HL-60/S4 treated with retinoic acid at 250 ng/mL for 4 days and 3 days (cell line): Measurements from ENCODE around the gene CES5A.
"Not testable (repeated sequence)": the region's sequence is repeated elsewhere in the genome, so short reads cannot be mapped to it uniquely, and the experiment has no call there.

Source experiments
- in situ Hi-C: fragments of 300-500 bp; cut with MboI; formaldehyde crosslinking; loops from 2 replicates; pipeline ENCODE4 v1.7.0; 2022; ENCODE audit warnings: low sequenced_read_pairs

The CES5A gene

GRCh38 chr16:55832425-55832772, 42.8 kb downstream of the CES5A start:
- in situ Hi-C loops = loop anchor here (10.0 kb wide), 1 partner anchor 68 kb away; no protein-coding TSS in a partner anchor

GRCh38 chr16:55830658-55831294, 44.4 kb downstream of the CES5A start:
- in situ Hi-C loops = loop anchor here (10.0 kb wide), 1 partner anchor 66 kb away; no protein-coding TSS in a partner anchor

DNA sequence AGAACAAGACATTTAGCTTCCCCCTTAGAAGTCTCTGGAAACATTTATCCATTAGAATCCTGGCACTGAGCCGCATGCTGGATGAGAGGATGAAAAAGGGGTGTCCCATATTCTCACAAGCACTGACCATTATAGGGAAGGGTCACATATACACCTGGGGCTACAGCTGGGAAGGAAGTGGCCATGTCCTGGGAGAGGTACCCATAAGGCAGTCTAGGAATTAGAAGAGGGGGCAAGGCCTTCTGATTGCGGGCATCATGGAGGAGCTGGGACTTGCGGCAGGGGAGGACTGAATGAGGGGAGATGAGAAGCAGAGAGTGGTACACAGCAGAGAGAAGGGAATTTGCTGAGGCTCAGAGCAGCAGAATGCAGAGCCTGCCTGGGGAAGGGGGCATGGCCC, 45.9 kb downstream of the CES5A start:
- in situ Hi-C loops = not testable (repeated sequence)

DNA sequence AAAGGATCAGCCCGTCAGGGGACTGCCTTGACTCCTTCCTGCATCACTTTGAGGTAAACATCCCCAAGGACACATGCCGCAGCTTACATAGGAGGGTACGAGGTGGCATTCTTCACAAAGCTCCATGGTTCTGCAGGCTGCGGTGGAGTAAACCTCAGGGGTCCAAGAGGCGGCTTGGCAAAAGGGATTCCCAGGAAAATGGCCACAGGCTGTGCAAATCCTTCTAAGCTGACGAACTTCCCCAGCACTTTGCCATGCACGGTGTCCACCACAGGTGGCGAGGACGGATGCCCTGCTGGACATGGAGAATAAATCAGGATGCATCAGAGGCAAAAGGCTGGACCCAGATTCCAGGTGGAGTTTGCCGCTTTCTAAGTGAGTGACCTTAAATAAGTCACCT, 46.5 kb downstream of the CES5A start:
- in situ Hi-C loops = no loop called here

GRCh38 chr16:55825115-55825728, 50.0 kb downstream of the CES5A start:
- in situ Hi-C loops = no loop called here

DNA sequence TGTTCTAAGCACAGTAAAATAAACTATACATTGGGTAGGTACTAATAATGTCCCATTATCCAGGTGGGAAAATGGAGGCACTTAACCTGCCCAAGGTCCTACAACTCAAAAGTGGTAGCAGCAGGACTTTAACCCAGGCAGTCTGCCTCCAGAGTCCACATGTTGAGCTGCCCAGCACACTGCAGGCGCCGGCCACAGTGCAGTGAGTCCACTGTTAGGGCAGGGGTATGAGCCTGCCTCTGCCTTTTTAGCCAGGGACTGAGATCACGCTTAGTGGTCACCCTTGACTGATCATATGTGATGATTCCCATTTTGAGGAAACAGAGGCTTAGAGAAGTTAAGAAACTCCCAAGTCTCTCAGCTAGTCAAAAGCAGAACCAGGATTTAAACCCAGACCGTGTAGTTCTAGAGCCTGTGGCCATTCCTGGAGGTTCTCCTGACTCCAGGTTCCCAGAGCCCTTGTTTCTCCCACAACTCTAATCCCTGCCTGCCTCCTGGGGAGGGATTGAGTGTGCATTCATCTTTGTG, 50.6 kb downstream of the CES5A start:
- in situ Hi-C loops = no loop called here

- in situ Hi-C loops = no loop called here
These were observed 52.8 kb downstream of the CES5A start for GRCh38 chr16:55822280-55822810.

GRCh38 chr16:55821210-55821609, 54.0 kb downstream of the CES5A start:
- in situ Hi-C loops = no loop called here

DNA sequence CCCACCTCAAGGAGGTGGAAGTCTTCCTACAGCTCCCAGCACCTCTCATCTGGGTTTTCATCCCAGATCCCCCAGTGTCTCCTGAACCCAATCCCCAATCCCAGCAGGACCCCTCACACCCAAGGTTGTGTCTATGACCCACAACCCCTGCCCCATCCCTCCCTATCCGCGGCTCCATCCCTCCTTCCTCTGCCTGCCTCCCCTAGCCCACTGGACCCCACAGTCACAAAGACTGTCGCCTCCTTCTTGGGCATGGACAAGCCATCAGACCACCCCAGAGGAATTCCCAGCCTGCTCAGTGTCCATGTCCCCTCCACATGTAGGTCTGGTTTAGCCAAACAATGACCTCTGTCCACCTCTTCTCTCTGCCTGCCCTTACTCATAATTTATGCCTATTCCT, 54.6 kb downstream of the CES5A start:
- in situ Hi-C loops = no loop called here

GRCh38 chr16:55817236-55817912, 57.8 kb downstream of the CES5A start:
- in situ Hi-C loops = no loop called here

- in situ Hi-C loops = not testable (repeated sequence)
These were observed 59.0 kb downstream of the CES5A start for GRCh38 chr16:55816222-55816621.

- in situ Hi-C loops = no loop called here
These were observed 59.9 kb downstream of the CES5A start for GRCh38 chr16:55815320-55815719.

GRCh38 chr16:55814174-55814573, 61.0 kb downstream of the CES5A start:
- in situ Hi-C loops = not testable (repeated sequence)

DNA sequence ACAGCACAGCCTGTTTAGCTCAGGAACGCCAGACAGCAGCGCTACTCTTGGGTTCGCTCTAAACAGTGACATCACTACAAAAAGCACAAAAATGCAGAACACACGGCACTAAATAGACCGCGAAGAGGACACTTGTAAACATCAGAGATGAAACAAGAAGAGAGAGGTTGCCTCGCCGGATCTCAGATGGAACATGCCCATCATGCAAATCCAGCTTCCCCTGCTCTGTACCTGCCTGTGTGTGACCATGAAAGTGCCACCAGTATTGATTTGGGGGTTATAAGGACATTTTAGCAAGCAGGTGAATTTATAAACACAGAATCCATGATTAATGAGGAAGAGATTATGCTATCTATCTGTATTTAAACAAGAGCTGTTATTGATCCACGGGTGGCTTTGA, 61.4 kb downstream of the CES5A start:
- in situ Hi-C loops = not testable (repeated sequence)

GRCh38 chr16:55812951-55813350, 62.2 kb downstream of the CES5A start:
- in situ Hi-C loops = no loop called here

- in situ Hi-C loops = no loop called here
These were observed 63.4 kb downstream of the CES5A start for GRCh38 chr16:55811811-55812210.

DNA sequence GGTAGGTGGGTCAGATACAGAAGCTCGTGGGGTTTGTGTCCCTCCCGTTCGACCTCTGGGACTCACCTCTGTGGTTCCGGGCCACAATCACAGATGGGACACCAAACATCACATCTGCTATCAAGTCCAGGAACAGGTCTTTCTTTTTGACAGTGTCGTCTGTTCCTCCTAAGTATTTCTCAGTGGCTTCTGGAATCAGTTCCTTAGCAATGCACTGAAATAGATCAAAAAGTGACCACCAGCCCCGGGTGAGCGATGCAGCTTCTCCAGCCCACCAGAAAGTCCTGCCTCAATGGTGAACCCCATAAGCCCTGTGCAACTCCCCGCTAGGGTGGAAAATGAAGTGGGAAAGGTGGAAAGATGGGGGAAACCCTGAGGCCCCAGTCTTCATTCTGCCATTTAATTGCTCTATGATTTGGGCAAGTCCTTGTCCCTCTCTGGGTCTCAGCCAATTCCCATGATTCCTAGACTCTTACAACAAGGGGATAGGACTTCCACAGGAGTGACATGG, 64.7 kb downstream of the CES5A start:
- in situ Hi-C loops = no loop called here

GRCh38 chr16:55809851-55810250, 65.3 kb downstream of the CES5A start:
- in situ Hi-C loops = no loop called here

- in situ Hi-C loops = no loop called here
These were observed 65.8 kb downstream of the CES5A start for GRCh38 chr16:55809386-55809785.

- in situ Hi-C loops = not testable (repeated sequence)
These were observed 66.9 kb downstream of the CES5A start for GRCh38 chr16:55808286-55808685.

GRCh38 chr16:55805104-55805503, 70.1 kb downstream of the CES5A start:
- in situ Hi-C loops = not testable (repeated sequence)
